A673 (cell line): ENCODE measurements around the gene PLXDC2. TPM values are rescaled to one million over a fixed set of nuclear protein-coding genes. Genes with fewer than 3 reads are reported as not detected.

ENCODE experiments used
- BruUV-seq: library from RNA; stranded (reverse); fragments of 400-500 nt; replicated peaks from 2 replicates; lab custom pipeline; 2021; lab: Mats Ljungman, UMichigan
- CTCF ChIA-PET: fragments of 300-600 bp; sonication (Branson Sonifier 250); formaldehyde crosslinking; loops from one replicate; lab custom pipeline; 2022; ENCODE audit warnings: antibody characterized with exemption; lab: Charles Lee
- POLR2A ChIA-PET: fragments of 300-600 bp; sonication (Branson Sonifier 250); formaldehyde crosslinking; loops from one replicate; lab custom pipeline; 2022; ENCODE audit warnings: antibody characterized with exemption; ENCODE audit not compliant: low non-redundant PET; lab: Charles Lee
- DNase-seq: peaks from one replicate; pipeline ENCODE4 v3.0.0-alpha.2; 2015; ENCODE audit warnings: low spot score
- H3K27ac ChIP-seq: fragments of 200-600 bp; sonication (generic); 2 replicates; pipeline ENCODE4 v1.5.1; 2016; ENCODE audit warnings: mixed run types, low read depth, mild to moderate bottlenecking, mixed read lengths, antibody characterized with exemption, low read length; ENCODE audit not compliant: poor library complexity, severe bottlenecking
- H3K27me3 ChIP-seq: fragments of 200-600 bp; sonication (generic); replicated peaks from 2 replicates; pipeline ENCODE4 v1.6.1; 2017; ENCODE audit warnings: mixed run types, low read depth, mild to moderate bottlenecking, mixed read lengths, antibody characterized with exemption, low read length; ENCODE audit not compliant: insufficient read depth, poor library complexity
- H3K36me3 ChIP-seq: fragments of 200-600 bp; sonication (generic); 2 replicates; pipeline ENCODE4 v1.6.1; 2016; ENCODE audit warnings: mixed run types, mild to moderate bottlenecking, mixed read lengths, antibody characterized with exemption, low read length; ENCODE audit not compliant: insufficient read depth, poor library complexity, severe bottlenecking
- H3K4me1 ChIP-seq: fragments of 200-600 bp; sonication (generic); 2 replicates; pipeline ENCODE4 v1.6.1; 2017; ENCODE audit warnings: mixed run types, mild to moderate bottlenecking, mixed read lengths, antibody characterized with exemption, low read length; ENCODE audit not compliant: insufficient read depth, poor library complexity, severe bottlenecking
- H3K4me3 ChIP-seq: fragments of 200-600 bp; sonication (generic); 2 replicates; pipeline ENCODE4 v1.5.1; 2016; ENCODE audit warnings: low read depth, mixed run types, mild to moderate bottlenecking, mixed read lengths, low read length; ENCODE audit not compliant: poor library complexity, severe bottlenecking
- H3K9me3 ChIP-seq: fragments of 200-600 bp; sonication (generic); 2 replicates; pipeline ENCODE4 v1.6.1; 2016; ENCODE audit warnings: mixed run types, low read depth, mild to moderate bottlenecking, mixed read lengths, antibody characterized with exemption, low read length; ENCODE audit not compliant: poor library complexity, severe bottlenecking
- CTCF ChIP-seq: fragments of 300-800, 200-600 bp; sonication (generic); conservative IDR thresholded peaks from 2 replicates; pipeline ENCODE4 v1.5.1; 2017; ENCODE audit warnings: low read depth, mild to moderate bottlenecking, antibody characterized with exemption, low read length, moderate library complexity, mixed read lengths
- EZH2 ChIP-seq: fragments of 200-600 bp; sonication (generic); IDR thresholded peaks from 2 replicates; pipeline ENCODE4 v1.6.1; 2017; ENCODE audit warnings: borderline replicate concordance, low read depth, mild to moderate bottlenecking, mixed read lengths, antibody characterized with exemption, low read length; ENCODE audit not compliant: poor library complexity, severe bottlenecking
- intact Hi-C: fragments of 100-400 bp; cut with micrococcal nuclease; formaldehyde crosslinking; loops from one replicate; pipeline ENCODE4 v1.10.0; 2022; ENCODE audit not compliant: unreplicated experiment
- total RNA-seq: library from RNA; stranded (reverse); gene quantifications from 2 replicates; pipeline ENCODE4 v1.2.3, GENCODE V29; 2021

The PLXDC2 gene
- total RNA-seq, 1 experiment from 2014 or later = 74.8 TPM

- CTCF ChIA-PET = no interaction called here
- Histone ChIP-seq H3K4me1 (peaks cover 66% of the 10 kb centered on the region), H3K36me3 (no peaks in the 10 kb centered on the region), H3K9me3 (no peaks in the 10 kb centered on the region), H3K4me3 (no peak overlapping the region), H3K27ac (no peak overlapping the region), H3K27me3 (no peaks in the 10 kb centered on the region)
- TF ChIP-seq EZH2 (no peak), CTCF (no peak)
- no TSS peak for BruUV-seq
- POLR2A ChIA-PET = no interaction called here
- intact Hi-C loops = no loop called here
- no peak for DNase-seq
Measured at GRCh38 chr10:19961076-19962053, 145.1 kb downstream of the PLXDC2 start.

GRCh38 chr10:19964625-19965024 lies 148.4 kb downstream of the PLXDC2 start:
- TF ChIP-seq CTCF (no peak), EZH2 (no peak)
- Histone ChIP-seq H3K4me3 (no peak overlapping the region), H3K4me1 (peaks cover 73% of the 10 kb centered on the region), H3K27me3 (no peaks in the 10 kb centered on the region), H3K36me3 (no peaks in the 10 kb centered on the region), H3K9me3 (no peaks in the 10 kb centered on the region), H3K27ac (peak overlapping the region; percentile 52)
- ChIA-PET POLR2A (interaction anchor here (0.5 kb wide), 1 partner anchor 1306 kb away, joined by 4 read pairs; no protein-coding TSS in a partner anchor), CTCF (no interaction called here)
- intact Hi-C loops = no loop called here
- DNase-seq = peak; percentile 80
- BruUV-seq = no TSS peak

GRCh38 chr10:19966751-19967150 lies 150.5 kb downstream of the PLXDC2 start:
- ChIA-PET POLR2A (no interaction called here), CTCF (no interaction called here)
- Histone ChIP-seq H3K36me3 (no peaks in the 10 kb centered on the region), H3K4me3 (peak overlapping the region; percentile 7), H3K9me3 (no peaks in the 10 kb centered on the region), H3K4me1 (peaks cover 78% of the 10 kb centered on the region), H3K27me3 (no peaks in the 10 kb centered on the region), H3K27ac (peak overlapping the region; percentile 66)
- intact Hi-C loops = no loop called here
- no peak for TF ChIP-seq EZH2
- no peak for TF ChIP-seq CTCF
- DNase-seq = peak; percentile 86
- BruUV-seq = no TSS peak
